ENCODE data around the gene NTN5. TPM values are rescaled to one million over a fixed set of nuclear protein-coding genes. Genes with fewer than 3 reads are reported as not detected.

Gene NTN5
- total and polyA plus RNA-seq, 9 of the 15 experiments (the other 6 are each of a cell fraction or from before 2014, with no cell fraction given) = not detected

- TF ChIP-seq POLR2AphosphoS2 (IDR thresholded peaks at IDR 0.05; ENCODE audit: low read length) (peak; percentile 87; the same call in 1 of the 2 replicates), IRF1 (CRISPR knock-in tag; IDR thresholded peaks at IDR 0.05; ENCODE audit: borderline replicate concordance) (peak; percentile 59; the same call in 1 of the 2 replicates), FOXP4 (CRISPR knock-in tag; IDR thresholded peaks at IDR 0.05; ENCODE audit: borderline replicate concordance) (peak; percentile 100), EP400 (IDR thresholded peaks at IDR 0.05) (peak; percentile 89), C11orf30 (IDR thresholded peaks at IDR 0.05; ENCODE audit: low read depth) (peak; percentile 28; the same call in 1 of the 2 replicates), STAT5A (IDR thresholded peaks at IDR 0.05; ENCODE audit: borderline replicate concordance, low read length) (no peak), ETS2 (tag; IDR thresholded peaks at IDR 0.05; ENCODE audit: borderline replicate concordance, poor library complexity, severe bottlenecking) (no peak), ARHGAP35 (IDR thresholded peaks at IDR 0.05; ENCODE audit: partially characterized antibody) (no peak), HDAC1 (IDR thresholded peaks at IDR 0.05) (peak in 1 of 2 experiments; percentile 44; a peak in 1 of 4 replicates), BCLAF1 (IDR thresholded peaks at IDR 0.05; ENCODE audit: borderline replicate concordance in 1 of 2, control insufficient read depth in 1 of 2, low read depth in 2 of 2, low read length in 1 of 2) (0 out of 4 replicates have a peak, but pooled peaks have one; percentile 22 to 39), NRF1 (conservative IDR thresholded peaks at IDR 0.05 in 1 of 2, IDR thresholded peaks at IDR 0.05 in 1 of 2) (peak; percentile 82 to 86), ZBTB49 (CRISPR knock-in tag; IDR thresholded peaks at IDR 0.05; ENCODE audit: borderline replicate concordance) (no peak; the same call in 1 of the 2 replicates), ARNT (IDR thresholded peaks at IDR 0.05) (peak in 1 of 2 experiments; percentile 81; a peak in 1 of 4 replicates)
Observed at GRCh38 chr19:48637449-48637947, 35.3 kb downstream of the NTN5 start (continued).
